Measurements from ENCODE around the gene FES.

GRCh38 chr15:90912770-90913075 lies 28.4 kb downstream of the FES start:
- no peak for TF ChIP-seq CTCF (IDR thresholded peaks at IDR 0.05; ENCODE audit: poor library complexity, severe bottlenecking)
- no peak for TF ChIP-seq SMC3 (conservative IDR thresholded peaks at IDR 0.05; ENCODE audit: poor library complexity)
- TF ChIP-seq MXI1 (conservative IDR thresholded peaks at IDR 0.05; ENCODE audit: poor library complexity, severe bottlenecking): no peak
- no peak for TF ChIP-seq REST (IDR thresholded peaks at IDR 0.05; ENCODE audit: borderline replicate concordance)
- no peak for TF ChIP-seq RAD21 (conservative IDR thresholded peaks at IDR 0.05)
